Measurements from ENCODE around the gene SH3GL2.

- TF ChIP-seq CTCF (IDR thresholded peaks at IDR 0.05) = no peak
- TF ChIP-seq, protein P1, sequence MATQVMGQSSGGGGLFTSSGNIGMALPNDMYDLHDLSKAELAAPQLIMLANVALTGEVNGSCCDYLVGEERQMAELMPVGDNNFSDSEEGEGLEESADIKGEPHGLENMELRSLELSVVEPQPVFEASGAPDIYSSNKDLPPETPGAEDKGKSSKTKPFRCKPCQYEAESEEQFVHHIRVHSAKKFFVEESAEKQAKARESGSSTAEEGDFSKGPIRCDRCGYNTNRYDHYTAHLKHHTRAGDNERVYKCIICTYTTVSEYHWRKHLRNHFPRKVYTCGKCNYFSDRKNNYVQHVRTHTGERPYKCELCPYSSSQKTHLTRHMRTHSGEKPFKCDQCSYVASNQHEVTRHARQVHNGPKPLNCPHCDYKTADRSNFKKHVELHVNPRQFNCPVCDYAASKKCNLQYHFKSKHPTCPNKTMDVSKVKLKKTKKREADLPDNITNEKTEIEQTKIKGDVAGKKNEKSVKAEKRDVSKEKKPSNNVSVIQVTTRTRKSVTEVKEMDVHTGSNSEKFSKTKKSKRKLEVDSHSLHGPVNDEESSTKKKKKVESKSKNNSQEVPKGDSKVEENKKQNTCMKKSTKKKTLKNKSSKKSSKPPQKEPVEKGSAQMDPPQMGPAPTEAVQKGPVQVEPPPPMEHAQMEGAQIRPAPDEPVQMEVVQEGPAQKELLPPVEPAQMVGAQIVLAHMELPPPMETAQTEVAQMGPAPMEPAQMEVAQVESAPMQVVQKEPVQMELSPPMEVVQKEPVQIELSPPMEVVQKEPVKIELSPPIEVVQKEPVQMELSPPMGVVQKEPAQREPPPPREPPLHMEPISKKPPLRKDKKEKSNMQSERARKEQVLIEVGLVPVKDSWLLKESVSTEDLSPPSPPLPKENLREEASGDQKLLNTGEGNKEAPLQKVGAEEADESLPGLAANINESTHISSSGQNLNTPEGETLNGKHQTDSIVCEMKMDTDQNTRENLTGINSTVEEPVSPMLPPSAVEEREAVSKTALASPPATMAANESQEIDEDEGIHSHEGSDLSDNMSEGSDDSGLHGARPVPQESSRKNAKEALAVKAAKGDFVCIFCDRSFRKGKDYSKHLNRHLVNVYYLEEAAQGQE (IDR thresholded peaks at IDR 0.05; ENCODE audit: insufficient read depth in 1 of 2, low read depth in 2 of 2, low read length in 1 of 2) = no peak
These were observed 48.8 kb downstream of the SH3GL2 start for GRCh38 chr9:17627641-17628040.

Measured in Panc1 (cell line).